AG09319 (cell line): ENCODE results near the gene NUBP1.

Source experiments
- DNase-seq: peaks from one replicate; pipeline ENCODE4 v3.0.0-alpha.2; 2010; ENCODE audit warnings: low read depth; ENCODE audit errors: extremely low read depth
- TF ChIP-seq, protein P1 (sequence below): IDR thresholded peaks from 2 replicates; pipeline ENCODE4 v1.5.1; 2011; ENCODE audit warnings: low read depth, mild to moderate bottlenecking, inconsistent platforms, low read length, moderate library complexity

Gene NUBP1

GRCh38 chr16:10741844-10742243 is 1.8 kb upstream of the NUBP1 start:
- no peak for DNase-seq
- TF ChIP-seq, protein P1, sequence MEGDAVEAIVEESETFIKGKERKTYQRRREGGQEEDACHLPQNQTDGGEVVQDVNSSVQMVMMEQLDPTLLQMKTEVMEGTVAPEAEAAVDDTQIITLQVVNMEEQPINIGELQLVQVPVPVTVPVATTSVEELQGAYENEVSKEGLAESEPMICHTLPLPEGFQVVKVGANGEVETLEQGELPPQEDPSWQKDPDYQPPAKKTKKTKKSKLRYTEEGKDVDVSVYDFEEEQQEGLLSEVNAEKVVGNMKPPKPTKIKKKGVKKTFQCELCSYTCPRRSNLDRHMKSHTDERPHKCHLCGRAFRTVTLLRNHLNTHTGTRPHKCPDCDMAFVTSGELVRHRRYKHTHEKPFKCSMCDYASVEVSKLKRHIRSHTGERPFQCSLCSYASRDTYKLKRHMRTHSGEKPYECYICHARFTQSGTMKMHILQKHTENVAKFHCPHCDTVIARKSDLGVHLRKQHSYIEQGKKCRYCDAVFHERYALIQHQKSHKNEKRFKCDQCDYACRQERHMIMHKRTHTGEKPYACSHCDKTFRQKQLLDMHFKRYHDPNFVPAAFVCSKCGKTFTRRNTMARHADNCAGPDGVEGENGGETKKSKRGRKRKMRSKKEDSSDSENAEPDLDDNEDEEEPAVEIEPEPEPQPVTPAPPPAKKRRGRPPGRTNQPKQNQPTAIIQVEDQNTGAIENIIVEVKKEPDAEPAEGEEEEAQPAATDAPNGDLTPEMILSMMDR: no peak

DNA sequence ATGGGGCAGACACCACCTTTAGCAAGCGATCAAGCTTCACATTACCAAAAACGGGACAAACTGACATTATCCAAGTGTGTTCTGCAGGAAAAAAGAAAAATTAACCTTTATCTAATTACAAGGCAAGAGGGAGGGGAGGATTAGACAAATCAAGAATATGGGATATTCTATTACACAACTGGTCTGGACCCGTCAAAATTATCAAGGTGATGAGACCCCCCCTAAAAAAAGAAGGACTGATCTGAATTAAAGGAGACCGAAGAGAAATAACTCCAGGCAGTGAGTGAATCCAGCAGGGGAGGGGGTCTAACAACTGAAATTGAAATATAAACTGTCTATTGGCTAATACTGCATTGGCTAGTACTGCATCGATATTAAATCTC is 424 bp upstream of the NUBP1 start:
- TF ChIP-seq, protein P1: no peak
- DNase-seq: no peak

GRCh38 chr16:10744370-10745030 is 858 bp downstream of the NUBP1 start:
- TF ChIP-seq, protein P1: no peak
- DNase-seq: no peak

GRCh38 chr16:10745841-10746240 is 2.2 kb downstream of the NUBP1 start:
- TF ChIP-seq, protein P1: no peak
- no peak for DNase-seq

GRCh38 chr16:10750793-10751192 is 7.2 kb downstream of the NUBP1 start:
- DNase-seq: no peak
- TF ChIP-seq, protein P1: no peak

- DNase-seq: no peak
- TF ChIP-seq, protein P1: no peak
Observed at GRCh38 chr16:10751291-10751697, 7.7 kb downstream of the NUBP1 start.

GRCh38 chr16:10752843-10753523 is 9.3 kb downstream of the NUBP1 start:
- no peak for DNase-seq
- TF ChIP-seq, protein P1: no peak
